HepG2 (cell line): Measurements from ENCODE around the gene EMP2. TPM values are rescaled to one million over a fixed set of nuclear protein-coding genes. Genes with fewer than 3 reads are reported as not detected.

Experiments
- ARID2 ChIP-seq: sonication (generic); formaldehyde crosslinking; IDR thresholded peaks from 2 replicates; pipeline ENCODE4 v1.8.1; 2022; ENCODE audit warnings: mild to moderate bottlenecking, missing genetic modification reagents, borderline replicate concordance
- DMTF1 ChIP-seq: sonication (generic); formaldehyde crosslinking; IDR thresholded peaks from 2 replicates; pipeline ENCODE4 v1.4.0; 2020; ENCODE audit warnings: mild to moderate bottlenecking, missing genetic modification reagents
- ETV6 ChIP-seq: sonication (generic); formaldehyde crosslinking; conservative IDR thresholded peaks from 2 replicates; pipeline ENCODE4 v1.4.0; 2020; ENCODE audit warnings: missing genetic modification reagents
- FOXJ3 ChIP-seq: sonication (generic); formaldehyde crosslinking; IDR thresholded peaks from 2 replicates; pipeline ENCODE4 v1.4.0; 2020; ENCODE audit warnings: missing genetic modification reagents, mild to moderate bottlenecking, borderline replicate concordance
- KMT2B ChIP-seq: IDR thresholded peaks from 2 replicates; pipeline ENCODE4 v1.6.1; 2016; ENCODE audit warnings: missing genetic modification reagents, missing compliant biosample characterization
- RNF2 ChIP-seq: fragments of 450-650 bp; conservative IDR thresholded peaks from 2 replicates; pipeline ENCODE4 v1.6.1; 2016; ENCODE audit warnings: low read depth
- SAFB2 ChIP-seq: sonication (generic); formaldehyde crosslinking; IDR thresholded peaks from 2 replicates; pipeline ENCODE4 v1.5.1; 2020; ENCODE audit warnings: missing genetic modification reagents, low read depth, mild to moderate bottlenecking, borderline replicate concordance
- SMAD9 ChIP-seq: sonication (generic); formaldehyde crosslinking; IDR thresholded peaks from 2 replicates; pipeline ENCODE4 v1.5.1; 2020; ENCODE audit warnings: mild to moderate bottlenecking, missing genetic modification reagents
- SMC3 ChIP-seq: IDR thresholded peaks from 2 replicates; pipeline ENCODE4 v1.6.1; 2011; ENCODE audit warnings: low read length, improper control_type of control experiment
- SRY ChIP-seq: sonication (generic); formaldehyde crosslinking; IDR thresholded peaks from 2 replicates; pipeline ENCODE4 v1.8.0; 2022; ENCODE audit warnings: mild to moderate bottlenecking, missing genetic modification reagents
- ZFP82 ChIP-seq: sonication (generic); formaldehyde crosslinking; IDR thresholded peaks from 2 replicates; pipeline ENCODE4 v1.5.1; 2020; ENCODE audit warnings: mild to moderate bottlenecking, missing genetic modification reagents, borderline replicate concordance
- ZNF407 ChIP-seq: sonication (generic); formaldehyde crosslinking; IDR thresholded peaks from one replicate; pipeline ENCODE4 v1.5.1; 2020; ENCODE audit warnings: mild to moderate bottlenecking, missing genetic modification reagents; ENCODE audit errors: not compliant biosample characterization
- ZNF549 ChIP-seq: sonication (generic); formaldehyde crosslinking; IDR thresholded peaks from 2 replicates; pipeline ENCODE4 v1.5.0; 2020; ENCODE audit warnings: missing genetic modification reagents
- ZNF552 ChIP-seq: sonication (generic); formaldehyde crosslinking; IDR thresholded peaks from 2 replicates; pipeline ENCODE4 v1.9.0; 2022; ENCODE audit warnings: missing genetic modification reagents, mild to moderate bottlenecking, borderline replicate concordance
- polyA plus RNA-seq, 8 experiments: library from polyadenylated mRNA; depleted of rRNA in 3 of 8; stranded (reverse) in 7 of 8; unstranded in 1 of 8; fragments of >200 nt; fragmentation: Illumina TruSeq in 4 of 8; extraction: Trizol in 4 of 8; gene quantifications; 2 replicates each; pipeline versions ENCODE4 v1.2.1 to v1.2.3, GENCODE V29; 2011 to 2016; ENCODE audit warnings: low read depth in 4 of 8, missing spikeins in 1 of 8, mixed read lengths in 1 of 8; ENCODE audit not compliant: insufficient read depth in 1 of 8
- total RNA-seq, 5 experiments: library from RNA; depleted of rRNA; stranded (reverse); fragments of >200 nt; fragmentation: Illumina TruSeq; extraction: Trizol; gene quantifications; 2 replicates each; pipeline ENCODE4 v1.2.3, GENCODE V29; 2016; ENCODE audit warnings: low read depth in 1 of 5
- TF ChIP-seq, protein P1 (sequence below): sonication (generic); formaldehyde crosslinking; IDR thresholded peaks from 2 replicates; pipeline ENCODE4 v1.4.0; 2020; ENCODE audit warnings: mild to moderate bottlenecking, missing genetic modification reagents

Gene EMP2
- total and polyA plus RNA-seq, 2 of the 13 experiments (the other 11 are each of a cell fraction or from before 2014, with no cell fraction given) = 24.6 to 91.2 TPM

DNA sequence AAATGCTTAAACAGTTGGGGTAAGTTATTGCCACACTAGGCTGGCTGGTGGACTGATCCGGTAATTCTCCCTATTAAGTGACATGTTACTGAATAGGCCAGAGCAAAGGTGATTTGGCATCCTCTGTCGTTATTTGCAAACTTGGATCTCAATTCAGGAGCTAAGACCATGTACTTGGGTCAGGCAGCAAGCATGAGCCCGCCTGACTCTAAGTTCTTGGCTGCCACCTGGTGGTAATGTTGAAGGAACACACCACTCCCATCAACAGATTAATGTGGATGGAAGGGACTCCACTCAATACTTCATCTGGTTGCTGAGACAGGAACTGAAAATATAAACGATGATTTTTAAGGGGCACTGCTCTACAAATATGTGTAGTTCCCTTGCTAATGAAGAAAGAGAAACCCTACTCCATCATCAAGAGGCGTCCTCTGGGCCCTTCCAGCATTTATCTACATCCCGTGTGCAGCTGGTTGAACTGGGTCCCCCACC, 70.8 kb downstream of the EMP2 start (continued):
- no peak for TF ChIP-seq SAFB2 (CRISPR knock-in tag)
- peak; percentile 69; the same call in 1 of the 2 replicates for TF ChIP-seq KMT2B (CRISPR knock-in tag)
- TF ChIP-seq DMTF1 (CRISPR knock-in tag) = no peak; the same call in 1 of the 2 replicates
- no peak for TF ChIP-seq SMAD9
- TF ChIP-seq ETV6 = no peak; the same call in 1 of the 2 replicates
- no peak for TF ChIP-seq ZNF552 (CRISPR knock-in tag)
- TF ChIP-seq ZNF549 (CRISPR knock-in tag) = no peak
- TF ChIP-seq FOXJ3 (CRISPR knock-in tag) = no peak
- 0 out of 2 replicates have a peak, but pooled peaks have one; percentile 36 for TF ChIP-seq RNF2
- peak; percentile 100 for TF ChIP-seq SMC3
- TF ChIP-seq, protein P1, sequence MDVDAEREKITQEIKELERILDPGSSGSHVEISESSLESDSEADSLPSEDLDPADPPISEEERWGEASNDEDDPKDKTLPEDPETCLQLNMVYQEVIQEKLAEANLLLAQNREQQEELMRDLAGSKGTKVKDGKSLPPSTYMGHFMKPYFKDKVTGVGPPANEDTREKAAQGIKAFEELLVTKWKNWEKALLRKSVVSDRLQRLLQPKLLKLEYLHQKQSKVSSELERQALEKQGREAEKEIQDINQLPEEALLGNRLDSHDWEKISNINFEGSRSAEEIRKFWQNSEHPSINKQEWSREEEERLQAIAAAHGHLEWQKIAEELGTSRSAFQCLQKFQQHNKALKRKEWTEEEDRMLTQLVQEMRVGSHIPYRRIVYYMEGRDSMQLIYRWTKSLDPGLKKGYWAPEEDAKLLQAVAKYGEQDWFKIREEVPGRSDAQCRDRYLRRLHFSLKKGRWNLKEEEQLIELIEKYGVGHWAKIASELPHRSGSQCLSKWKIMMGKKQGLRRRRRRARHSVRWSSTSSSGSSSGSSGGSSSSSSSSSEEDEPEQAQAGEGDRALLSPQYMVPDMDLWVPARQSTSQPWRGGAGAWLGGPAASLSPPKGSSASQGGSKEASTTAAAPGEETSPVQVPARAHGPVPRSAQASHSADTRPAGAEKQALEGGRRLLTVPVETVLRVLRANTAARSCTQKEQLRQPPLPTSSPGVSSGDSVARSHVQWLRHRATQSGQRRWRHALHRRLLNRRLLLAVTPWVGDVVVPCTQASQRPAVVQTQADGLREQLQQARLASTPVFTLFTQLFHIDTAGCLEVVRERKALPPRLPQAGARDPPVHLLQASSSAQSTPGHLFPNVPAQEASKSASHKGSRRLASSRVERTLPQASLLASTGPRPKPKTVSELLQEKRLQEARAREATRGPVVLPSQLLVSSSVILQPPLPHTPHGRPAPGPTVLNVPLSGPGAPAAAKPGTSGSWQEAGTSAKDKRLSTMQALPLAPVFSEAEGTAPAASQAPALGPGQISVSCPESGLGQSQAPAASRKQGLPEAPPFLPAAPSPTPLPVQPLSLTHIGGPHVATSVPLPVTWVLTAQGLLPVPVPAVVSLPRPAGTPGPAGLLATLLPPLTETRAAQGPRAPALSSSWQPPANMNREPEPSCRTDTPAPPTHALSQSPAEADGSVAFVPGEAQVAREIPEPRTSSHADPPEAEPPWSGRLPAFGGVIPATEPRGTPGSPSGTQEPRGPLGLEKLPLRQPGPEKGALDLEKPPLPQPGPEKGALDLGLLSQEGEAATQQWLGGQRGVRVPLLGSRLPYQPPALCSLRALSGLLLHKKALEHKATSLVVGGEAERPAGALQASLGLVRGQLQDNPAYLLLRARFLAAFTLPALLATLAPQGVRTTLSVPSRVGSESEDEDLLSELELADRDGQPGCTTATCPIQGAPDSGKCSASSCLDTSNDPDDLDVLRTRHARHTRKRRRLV (CRISPR knock-in tag) = no peak
- TF ChIP-seq ARID2 (CRISPR knock-in tag) = no peak
- TF ChIP-seq ZFP82 (CRISPR knock-in tag) = no peak
- no peak for TF ChIP-seq ZNF407 (CRISPR knock-in tag)
- TF ChIP-seq SRY (CRISPR knock-in tag) = no peak
